CD4-positive, alpha-beta memory T cell (primary cell): ENCODE results near the gene AMN1. TPM values are rescaled to one million over a fixed set of nuclear protein-coding genes. Genes with fewer than 3 reads are reported as not detected.
A peak's percentile ranks its signal among the peaks of the same experiment; 100 is the strongest.
"Not testable (repeated sequence)": the region's sequence is repeated elsewhere in the genome, so short reads cannot be mapped to it uniquely, and the experiment has no call there.

ENCODE experiments used
- CTCF ChIA-PET: fragments of 350-600 bp; sonication (Branson Sonifier 250); formaldehyde crosslinking; loops from one replicate; lab custom pipeline; 2021; ENCODE audit warnings: inconsistent platforms; ENCODE audit not compliant: partially characterized antibody; lab: Charles Lee
- POLR2A ChIA-PET: fragments of 350-600 bp; sonication (Branson Sonifier 250); formaldehyde crosslinking; loops from one replicate; lab custom pipeline; 2021; ENCODE audit not compliant: partially characterized antibody; lab: Charles Lee
- DNase-seq, 5 donors: peaks; one replicate each; pipeline versions ENCODE4 v3.0.0 to v3.0.0-alpha.2; 2020 to 2022; ENCODE audit warnings: mixed read lengths in 1 of 5
- H3K27ac ChIP-seq: one replicate; pipeline ENCODE4 v1.7.0; 2013; ENCODE audit warnings: low read depth, low read length
- H3K27me3 ChIP-seq: 2 replicates; pipeline ENCODE4 v1.7.0; 2013; ENCODE audit warnings: mild to moderate bottlenecking, low read length, moderate library complexity; ENCODE audit not compliant: insufficient read depth
- H3K36me3 ChIP-seq: 2 replicates; pipeline ENCODE4 v1.7.0; 2013; ENCODE audit warnings: mild to moderate bottlenecking, low read length, moderate library complexity; ENCODE audit not compliant: insufficient read depth
- H3K4me1 ChIP-seq: 2 replicates; pipeline ENCODE4 v1.7.0; 2013; ENCODE audit warnings: mild to moderate bottlenecking, low read length, moderate library complexity; ENCODE audit not compliant: insufficient read depth
- H3K4me3 ChIP-seq, 2 donors: one replicate each; pipeline ENCODE4 v1.7.0; 2013; ENCODE audit warnings: low read length in 2 of 2, mild to moderate bottlenecking in 1 of 2
- H3K9me3 ChIP-seq, 2 donors: one replicate each; pipeline ENCODE4 v1.7.0; 2013; ENCODE audit warnings: low read length in 2 of 2, control low read depth in 1 of 2; ENCODE audit not compliant: control insufficient read depth in 1 of 2
- H3K27ac Mint-ChIP-seq, 7 donors: one replicate each; pipeline ENCODE4 v1.8.0; 2020 to 2021; ENCODE audit warnings: mixed read lengths in 7 of 7, mild to moderate bottlenecking in 6 of 7, inconsistent platforms in 3 of 7, moderate library complexity in 3 of 7
- H3K27me3 Mint-ChIP-seq, 2 donors: one replicate each; pipeline ENCODE4 v1.8.0; 2020 to 2021; ENCODE audit warnings: mixed read lengths in 2 of 2
- H3K36me3 Mint-ChIP-seq, 2 donors: one replicate each; pipeline ENCODE4 v1.8.0; 2020 to 2021; ENCODE audit warnings: mixed read lengths in 2 of 2, inconsistent platforms in 1 of 2, mild to moderate bottlenecking in 1 of 2
- H3K4me1 Mint-ChIP-seq, 4 donors: one replicate each; pipeline ENCODE4 v1.8.0; 2020 to 2021; ENCODE audit warnings: mixed read lengths in 4 of 4, mild to moderate bottlenecking in 1 of 4
- H3K4me3 Mint-ChIP-seq, 8 donors: one replicate each; pipeline ENCODE4 v1.8.0; 2020 to 2021; ENCODE audit warnings: mixed read lengths in 8 of 8, mild to moderate bottlenecking in 7 of 8, moderate library complexity in 6 of 8, inconsistent platforms in 3 of 8
- H3K9me3 Mint-ChIP-seq, 8 donors: one replicate each; pipeline ENCODE4 v1.8.0; 2020 to 2021; ENCODE audit warnings: mixed read lengths in 8 of 8, mild to moderate bottlenecking in 5 of 8, inconsistent platforms in 3 of 8, moderate library complexity in 1 of 8
- intact Hi-C: fragments of 100-400 bp; cut with micrococcal nuclease; formaldehyde crosslinking; loops from one replicate; pipeline ENCODE4 v1.15.1; 2023
- polyA plus RNA-seq, 2 donors: library from polyadenylated mRNA; unstranded; fragments of 300-500 nt; fragmentation: Illumina TruSeq; gene quantifications; one replicate each; pipeline ENCODE4 v1.2.3, GENCODE V29; 2021
- total RNA-seq, 2 experiments: library from RNA; stranded (reverse); gene quantifications; one replicate each; pipeline ENCODE4 v1.2.3, GENCODE V29; 2021

Gene AMN1
- total and polyA plus RNA-seq, 4 experiments from 2014 or later = 9.6 to 18.4 (median 14.9) TPM

- ChIA-PET CTCF (interaction anchor here (1.3 to 1.7 kb wide), 3 partner anchors 41 to 74 kb away, joined by 4 to 7 read pairs (median 7); no protein-coding TSS in a partner anchor), POLR2A (interaction anchor here (0.6 to 3.5 kb wide), 5 partner anchors 11 to 232 kb away, joined by 3 to 97 read pairs (median 10); partner anchors contain the start of gene RESF1)
- Mint-ChIP-seq H3K27ac (peak overlapping the region in 6 of 7 donors; percentile 8 to 65 (median 30)), H3K9me3 (peaks cover 2 to 35% (median 16%) of the 10 kb centered on the region in 8 donors), H3K36me3 (peaks cover 32 to 55% of the 10 kb centered on the region in 2 donors), H3K4me3 (peak overlapping the region; percentile 14 to 64 (median 44)), H3K4me1 (peaks cover 40 to 80% (median 56%) of the 10 kb centered on the region in 4 donors), H3K27me3 (no peaks in the 10 kb centered on the region)
- Histone ChIP-seq H3K27ac (no peak overlapping the region), H3K9me3 (no peaks in the 10 kb centered on the region), H3K27me3 (no peaks in the 10 kb centered on the region), H3K4me3 (no peak overlapping the region), H3K36me3 (no peaks in the 10 kb centered on the region), H3K4me1 (peaks cover 61% of the 10 kb centered on the region)
- DNase-seq = no peak
- intact Hi-C loops = loop anchor here (5.0 kb wide), 2 partner anchors 40 to 70 kb away; no protein-coding TSS in a partner anchor
Measured at GRCh38 chr12:31727192-31727591, 1.6 kb downstream of the AMN1 start.

GRCh38 chr12:31726575-31726974 lies 2.2 kb downstream of the AMN1 start:
- Histone ChIP-seq H3K27me3 (no peaks in the 10 kb centered on the region), H3K27ac (no peak overlapping the region), H3K9me3 (no peaks in the 10 kb centered on the region), H3K36me3 (no peaks in the 10 kb centered on the region), H3K4me1 (peaks cover 66% of the 10 kb centered on the region), H3K4me3 (no peak overlapping the region)
- Mint-ChIP-seq H3K27me3 (no peaks in the 10 kb centered on the region), H3K4me3 (peak overlapping the region in 1 of 8 donors; percentile 8), H3K4me1 (peaks cover 44 to 82% (median 61%) of the 10 kb centered on the region in 4 donors), H3K9me3 (peaks cover 2 to 32% (median 14%) of the 10 kb centered on the region in 8 donors), H3K36me3 (peaks cover 35 to 61% of the 10 kb centered on the region in 2 donors), H3K27ac (peak overlapping the region in 2 of 7 donors; percentile 43 to 60)
- DNase-seq = no peak
- POLR2A ChIA-PET = interaction anchor here (1.3 to 3.5 kb wide), 3 partner anchors 12 to 235 kb away, joined by 3 to 57 read pairs (median 3); no protein-coding TSS in a partner anchor
- CTCF ChIA-PET = interaction anchor here (1.0 to 1.4 kb wide), 3 partner anchors 10 to 44 kb away, joined by 3 to 7 read pairs (median 4); no protein-coding TSS in a partner anchor
- intact Hi-C loops = loop anchor here (5.0 kb wide), 2 partner anchors 41 to 71 kb away; no protein-coding TSS in a partner anchor

GRCh38 chr12:31724557-31724956 lies 4.3 kb downstream of the AMN1 start:
- H3K36me3 Mint-ChIP-seq = peaks cover 41 to 64% of the 10 kb centered on the region in 2 donors
- peaks cover 67% of the 10 kb centered on the region for H3K4me1 ChIP-seq
- H3K9me3 ChIP-seq = no peaks in the 10 kb centered on the region
- no peak overlapping the region for H3K4me3 Mint-ChIP-seq
- H3K27ac Mint-ChIP-seq = peak overlapping the region in 3 of 7 donors; percentile 39 to 81 (median 52)
- no peak for DNase-seq
- H3K36me3 ChIP-seq = no peaks in the 10 kb centered on the region
- H3K4me3 ChIP-seq = no peak overlapping the region
- peaks cover 38 to 81% (median 59%) of the 10 kb centered on the region in 4 donors for H3K4me1 Mint-ChIP-seq
- ChIA-PET CTCF (interaction anchor here (1.9 kb wide), 1 partner anchor 42 kb away, joined by 4 read pairs; no protein-coding TSS in a partner anchor), POLR2A (interaction anchor here (1.6 kb wide), 1 partner anchor 65 kb away, joined by 5 read pairs; the partner anchor contains the start of gene ETFBKMT)
- H3K27ac ChIP-seq = no peak overlapping the region
- intact Hi-C loops = no loop called here
- H3K9me3 Mint-ChIP-seq = peaks cover 0 to 24% (median 5%) of the 10 kb centered on the region in 8 donors
- no peaks in the 10 kb centered on the region for H3K27me3 ChIP-seq
- H3K27me3 Mint-ChIP-seq = no peaks in the 10 kb centered on the region

GRCh38 chr12:31722580-31722979 lies 6.2 kb downstream of the AMN1 start:
- intact Hi-C loops = no loop called here
- no peaks in the 10 kb centered on the region for H3K27me3 Mint-ChIP-seq
- no peak for DNase-seq
- H3K27me3 ChIP-seq = no peaks in the 10 kb centered on the region
- ChIA-PET CTCF (interaction anchor here (0.5 kb wide), 1 partner anchor 320 kb away, joined by 4 read pairs; no protein-coding TSS in a partner anchor), POLR2A (interaction anchor here (0.8 to 1.7 kb wide), 3 partner anchors 45 to 239 kb away, joined by 3 to 4 read pairs (median 4); no protein-coding TSS in a partner anchor)
- peaks cover 55% of the 10 kb centered on the region for H3K4me1 ChIP-seq
- peaks cover 40 to 74% of the 10 kb centered on the region in 2 donors for H3K36me3 Mint-ChIP-seq
- H3K36me3 ChIP-seq = no peaks in the 10 kb centered on the region
- no peaks in the 10 kb centered on the region for H3K9me3 ChIP-seq
- H3K4me1 Mint-ChIP-seq = peaks cover 34 to 63% (median 52%) of the 10 kb centered on the region in 4 donors
- peak overlapping the region in 7 of 8 donors; percentile 37 to 75 (median 65) for H3K4me3 Mint-ChIP-seq
- peak overlapping the region in 5 of 7 donors; percentile 61 to 93 (median 81) for H3K27ac Mint-ChIP-seq
- peaks cover 0 to 24% (median 6%) of the 10 kb centered on the region in 8 donors for H3K9me3 Mint-ChIP-seq
- no peak overlapping the region for H3K4me3 ChIP-seq
- no peak overlapping the region for H3K27ac ChIP-seq

- peaks cover 2 to 43% (median 7%) of the 10 kb centered on the region in 8 donors for H3K9me3 Mint-ChIP-seq
- intact Hi-C loops = not testable (repeated sequence)
Measured at GRCh38 chr12:31718542-31719198, 10.2 kb downstream of the AMN1 start.

GRCh38 chr12:31716998-31717397 lies 11.8 kb downstream of the AMN1 start:
- H3K4me1 ChIP-seq = peaks cover 10% of the 10 kb centered on the region
- POLR2A ChIA-PET = interaction anchor here (0.6 to 2.1 kb wide), 3 partner anchors 12 to 288 kb away, joined by 3 to 6 read pairs (median 3); partner anchors contain the start of gene AMN1
- H3K27me3 Mint-ChIP-seq, H3K4me3 ChIP-seq, H3K27me3 ChIP-seq, H3K36me3 ChIP-seq, H3K9me3 ChIP-seq, H3K27ac Mint-ChIP-seq, DNase-seq, H3K27ac ChIP-seq, H3K4me3 Mint-ChIP-seq, CTCF ChIA-PET, intact Hi-C loops: not testable (repeated sequence)
- peaks cover 35 to 53% of the 10 kb centered on the region in 2 donors for H3K36me3 Mint-ChIP-seq
- H3K4me1 Mint-ChIP-seq = peaks cover 11 to 30% (median 17%) of the 10 kb centered on the region in 4 donors
- peaks cover 2 to 36% (median 9%) of the 10 kb centered on the region in 8 donors for H3K9me3 Mint-ChIP-seq

More at GRCh38 chr12:31718542-31719198, 10.2 kb downstream of the AMN1 start:
- H3K4me3 Mint-ChIP-seq, H3K27me3 Mint-ChIP-seq, H3K4me3 ChIP-seq, DNase-seq, H3K27me3 ChIP-seq, H3K27ac ChIP-seq, H3K9me3 ChIP-seq, H3K36me3 ChIP-seq: not testable (repeated sequence)
- H3K4me1 Mint-ChIP-seq = peaks cover 18 to 45% (median 31%) of the 10 kb centered on the region in 4 donors
- peaks cover 27% of the 10 kb centered on the region for H3K4me1 ChIP-seq
- POLR2A ChIA-PET = interaction anchor here (3.4 kb wide), 1 partner anchor 10 kb away, joined by 17 read pairs; the partner anchor contains the start of gene AMN1
- CTCF ChIA-PET = interaction anchor here (1.8 kb wide), 1 partner anchor 11 kb away, joined by 4 read pairs; the partner anchor contains the start of gene AMN1
- H3K36me3 Mint-ChIP-seq = peaks cover 43 to 65% of the 10 kb centered on the region in 2 donors
- H3K27ac Mint-ChIP-seq = peak overlapping the region in 2 of 7 donors; percentile 47 to 71
